Heart right ventricle (tissue), 16 donors: ENCODE data around the gene PPP4R1. TPM values are rescaled to one million over a fixed set of nuclear protein-coding genes. Genes with fewer than 3 reads are reported as not detected.

Source experiments
- ATAC-seq, 8 donors: fragments of 200-7000 bp; cut with Tn5 transposase; one replicate each; pipeline ENCODE4 v1.9.1; 2020; ENCODE audit warnings: mild to moderate bottlenecking in 8 of 8, moderate library complexity in 8 of 8, moderate number of reproducible peaks in 1 of 8
- DNase-seq, 2 donors: peaks; one replicate each; pipeline ENCODE4 v3.0.0-alpha.2; 2020
- H3K27ac ChIP-seq, 10 donors: fragments of 200-600 bp; sonication (generic) in 2 of 10; one replicate each; pipeline versions ENCODE4 v1.5.0 to v1.8.0; 2020 to 2022; ENCODE audit warnings: mild to moderate bottlenecking in 3 of 10
- H3K27me3 ChIP-seq, 7 donors: fragments of 200-600 bp; one replicate each; pipeline ENCODE4 v1.8.0; 2021 to 2022; ENCODE audit warnings: mild to moderate bottlenecking in 2 of 7
- H3K36me3 ChIP-seq, 9 donors: fragments of 200-600 bp; sonication (generic) in 1 of 9; one replicate each; pipeline versions ENCODE4 v1.5.0 to v1.8.0; 2020 to 2022; ENCODE audit warnings: mild to moderate bottlenecking in 2 of 9
- H3K4me1 ChIP-seq, 9 donors: fragments of 200-600 bp; sonication (generic) in 1 of 9; one replicate each; pipeline versions ENCODE4 v1.5.0 to v1.8.0; 2020 to 2022; ENCODE audit warnings: mild to moderate bottlenecking in 4 of 9
- H3K4me3 ChIP-seq, 10 donors: fragments of 200-600 bp; sonication (generic) in 2 of 10; one replicate each; pipeline versions ENCODE4 v1.5.0 to v1.8.0; 2020 to 2022; ENCODE audit warnings: mild to moderate bottlenecking in 7 of 10, moderate library complexity in 2 of 10
- H3K9me3 ChIP-seq, 11 donors: fragments of 200-600 bp in 10 of 11; sonication (generic) in 2 of 11; one replicate each; pipeline versions ENCODE4 v1.5.0 to v1.8.0; 2013 to 2022; ENCODE audit warnings: mild to moderate bottlenecking in 2 of 11, control low read depth in 1 of 11, moderate library complexity in 1 of 11
- CTCF ChIP-seq, 9 donors: fragments of 200-600 bp; sonication (generic) in 2 of 9; IDR thresholded peaks; one replicate each; pipeline versions ENCODE4 v1.5.0 to v1.8.0; 2021 to 2022; ENCODE audit warnings: antibody characterized with exemption in 9 of 9, mild to moderate bottlenecking in 5 of 9, moderate library complexity in 1 of 9
- WGBS, 2 donors: extraction: QIAGEN DNeasy Blood & Tissue Kit; methylation state at CpG; one replicate each; pipeline ENCODE4 v1.1.7; 2013; ENCODE audit warnings: inconsistent platforms in 1 of 2; 5-methylcytosine and 5-hydroxymethylcytosine counted together
- intact Hi-C, 10 donors: fragments of 100-400 bp; cut with DNase I; formaldehyde crosslinking; loops; one replicate each; pipeline versions ENCODE4 v1.11.1 to v1.14.2; 2022
- polyA plus RNA-seq, 2 donors: library from polyadenylated mRNA; stranded (reverse); fragments of 200-250 nt; gene quantifications; one replicate each; pipeline ENCODE4 v1.2.3, GENCODE V29; 2013
- total RNA-seq, 10 donors: library from RNA; stranded (reverse); fragmentation: NEBNext Ultra II Directional in 3 of 10; extraction: Animal tissue kit (Norgen Biotek cat#: 25700) in 3 of 10; gene quantifications; one replicate each; pipeline versions ENCODE4 v1.2.1 to v1.2.4, GENCODE V29; 2021 to 2023
- donor health status: Arrhythmogenic right ventricular cardiomyopathy.
- donor health status: ischemic (EF 13 %, LVEDD 7.1; RV severe dilation, severe dysfunction).
- donor health status: healthy with polysubstance abuse.
- donor health status: DM: no; HTN: yes; CAD: no.
- donor health status: DM: no; HTN: no; CAD: no.
- donor health status: ischemic (EF 25% LVEDD 6.9; RV normal size, moderate dysfunction).
- donor health status: ischemic (EF 25% LVEDD 5.7; RV mildly dilated, moderate dysfunction).
- donor health status: healthy.
- donor health status: DM: yes; HTN: yes; CAD: no.
- donor health status: Ischemic cardiomyopathy.
- donor health status: ischemic (EF 35%, LVEDD 5.7; RV mildly dilated, moderate dysfunction).
- donor health status: nonischemic (EF 11% LVEDD 7.7; RV severe dilation, severe dysfunction).
- donor health status: DM: yes; HTN: yes; CAD: no.
- donor health status: PGD.
- donor health status: ischemic (EF 29% LVEDD 5.4; RV normal size, mild dysfunction).
- donor health status: nonischemic (EF 23%, LVEDD 6.1; RV moderate dilation, normal function).

The PPP4R1 gene
- total and polyA plus RNA-seq, 12 donors: 24.7 to 87.4 (median 60.4) TPM

GRCh38 chr18:9534844-9535243 lies 79.5 kb downstream of the PPP4R1 start:
- Histone ChIP-seq H3K4me3 (no peak overlapping the region), H3K9me3 (no peaks in the 10 kb centered on the region), H3K27me3 (no peaks in the 10 kb centered on the region), H3K27ac (no peak overlapping the region), H3K36me3 (peaks cover 0 to 94% (median 51%) of the 10 kb centered on the region in 9 donors), H3K4me1 (peaks cover 0 to 6% (median 0%) of the 10 kb centered on the region in 9 donors)
- DNase-seq (no peak), ATAC-seq (peak in 1 of 8 donors; percentile 18)
- no peak for TF ChIP-seq CTCF (IDR thresholded peaks at IDR 0.05)
- intact Hi-C loops: loop anchor here in 1 of 10 donors (10.0 kb wide), 1 partner anchor 60 kb away; the partner anchor contains the start of gene RALBP1
- 94 to 96% methylated on average over 11 of the region's 11 CpGs for WGBS, 2 donors

GRCh38 chr18:9531791-9532410 lies 82.5 kb downstream of the PPP4R1 start:
- intact Hi-C loops: loop anchor here in 1 of 10 donors (10.0 kb wide), 1 partner anchor 57 kb away; the partner anchor contains the start of gene RALBP1
- H3K27ac ChIP-seq: no peak overlapping the region
- H3K9me3 ChIP-seq: no peaks in the 10 kb centered on the region
- no peak for ATAC-seq
- H3K27me3 ChIP-seq: no peaks in the 10 kb centered on the region
- no peak overlapping the region for H3K4me3 ChIP-seq
- TF ChIP-seq CTCF (IDR thresholded peaks at IDR 0.05): no peak
- no peak for DNase-seq
- 95% methylated on average over 7 of the region's 7 CpGs for WGBS, 2 donors
- peaks cover 0 to 99% (median 42%) of the 10 kb centered on the region in 9 donors for H3K36me3 ChIP-seq
- H3K4me1 ChIP-seq: peaks cover 0 to 7% (median 0%) of the 10 kb centered on the region in 9 donors

- DNase-seq: no peak
- H3K36me3 ChIP-seq: peaks cover 0 to 99% (median 33%) of the 10 kb centered on the region in 9 donors
- no peaks in the 10 kb centered on the region for H3K27me3 ChIP-seq
- H3K4me3 ChIP-seq: no peak overlapping the region
- H3K4me1 ChIP-seq: peaks cover 0 to 7% (median 0%) of the 10 kb centered on the region in 9 donors
- no peak for TF ChIP-seq CTCF (IDR thresholded peaks at IDR 0.05)
- no peak overlapping the region for H3K27ac ChIP-seq
- ATAC-seq: no peak
- H3K9me3 ChIP-seq: no peaks in the 10 kb centered on the region
- intact Hi-C loops: loop anchor here in 1 of 10 donors (10.0 kb wide), 1 partner anchor 56 kb away; the partner anchor contains the start of gene RALBP1
- 93 to 95% methylated on average over 6 of the region's 6 CpGs for WGBS, 2 donors
Observed at GRCh38 chr18:9530226-9531009, 83.9 kb downstream of the PPP4R1 start.

- no peak overlapping the region for H3K27ac ChIP-seq
- TF ChIP-seq CTCF (IDR thresholded peaks at IDR 0.05): no peak
- ATAC-seq (no peak), DNase-seq (no peak)
- no peaks in the 10 kb centered on the region for H3K27me3 ChIP-seq
- H3K36me3 ChIP-seq: peaks cover 0 to 96% (median 24%) of the 10 kb centered on the region in 9 donors
- peaks cover 0 to 7% (median 0%) of the 10 kb centered on the region in 9 donors for H3K4me1 ChIP-seq
- no peak overlapping the region for H3K4me3 ChIP-seq
- intact Hi-C loops: loop anchor here in 1 of 10 donors (10.0 kb wide), 1 partner anchor 452 kb away; no protein-coding TSS in a partner anchor
- no peaks in the 10 kb centered on the region for H3K9me3 ChIP-seq
Observed at GRCh38 chr18:9526458-9526857, 87.9 kb downstream of the PPP4R1 start.
